GM12878 (cell line): ENCODE data around the gene EFCC1. TPM values are rescaled to one million over a fixed set of nuclear protein-coding genes. Genes with fewer than 3 reads are reported as not detected.

Source experiments
- ATAC-seq: fragments of 200-7000 bp; cut with Tn5 transposase; 3 replicates; pipeline ENCODE4 v1.9.1; 2020; ENCODE audit warnings: mild to moderate bottlenecking, moderate library complexity
- BruUV-seq: library from RNA; stranded (reverse); fragments of 400-500 nt; replicated peaks from 2 replicates; lab custom pipeline; 2021; lab: Mats Ljungman, UMichigan
- CTCF ChIA-PET: fragments of 300-600 bp; sonication (Branson Sonifier 250); formaldehyde crosslinking; extraction: SDS; loops from one replicate; lab custom pipeline; 2021; ENCODE audit warnings: inconsistent platforms; lab: Yijun Ruan, JAX
- POLR2A ChIA-PET: fragments of 350-600 bp; formaldehyde crosslinking; extraction: SDS; loops from one replicate; lab custom pipeline; 2021; ENCODE audit warnings: inconsistent platforms; lab: Charles Lee
- RAD21 ChIA-PET: fragments of 300-600 bp; sonication (Branson Sonifier 250); formaldehyde crosslinking; loops from one replicate; lab custom pipeline; 2023; ENCODE audit warnings: antibody characterized with exemption; ENCODE audit not compliant: unreplicated experiment; lab: Charles Lee
- SMC1A ChIA-PET: fragments of 300-600 bp; sonication (Branson Sonifier 250); formaldehyde crosslinking; loops from one replicate; lab custom pipeline; 2023; ENCODE audit not compliant: unreplicated experiment, uncharacterized antibody; lab: Charles Lee
- DNase-seq: peaks from one replicate; pipeline ENCODE4 v3.0.0-alpha.2; 2011; ENCODE audit warnings: low read depth, low spot score
- FAIRE-seq: peaks from 3 replicates; lab custom pipeline; 2011; peaks lifted over from hg19 to GRCh38; lab: Jason Lieb, UNC
- H2AFZ ChIP-seq: 2 replicates; pipeline ENCODE4 v1.6.0; 2011; ENCODE audit warnings: low read depth, low read length, control low read depth; ENCODE audit not compliant: control insufficient read depth
- H3K27ac ChIP-seq: 2 replicates; pipeline ENCODE4 v1.5.1; 2011; ENCODE audit warnings: control low read depth; ENCODE audit not compliant: control insufficient read depth, insufficient read depth
- H3K27me3 ChIP-seq, 2 experiments: replicated peaks in 1 of 2; 2 replicates each; pipeline versions ENCODE4 v1.6.0 to v1.6.1; 2011; ENCODE audit warnings: low read length in 1 of 2; ENCODE audit not compliant: control insufficient read depth in 2 of 2, insufficient read depth in 2 of 2
- H3K36me3 ChIP-seq, 2 experiments: 2 replicates each; pipeline ENCODE4 v1.5.1; 2011; ENCODE audit warnings: low read length in 1 of 2; ENCODE audit not compliant: control insufficient read depth in 2 of 2, insufficient read depth in 2 of 2
- H3K4me1 ChIP-seq: 2 replicates; pipeline ENCODE4 v1.6.1; 2011; ENCODE audit warnings: mild to moderate bottlenecking, low read length, moderate library complexity, mixed read lengths; ENCODE audit not compliant: control insufficient read depth, insufficient read depth
- H3K4me2 ChIP-seq: 2 replicates; pipeline ENCODE4 v1.6.0; 2011; ENCODE audit warnings: control low read depth; ENCODE audit not compliant: control insufficient read depth, insufficient read depth
- H3K4me3 ChIP-seq: fragments of 200-600 bp; sonication (generic); 2 replicates; pipeline ENCODE4 v1.5.1; 2016
- H3K79me2 ChIP-seq: 2 replicates; pipeline ENCODE4 v1.6.0; 2011; ENCODE audit warnings: low read length; ENCODE audit not compliant: control insufficient read depth, insufficient read depth
- H3K9ac ChIP-seq: 2 replicates; pipeline ENCODE4 v1.8.0; 2011; ENCODE audit warnings: low read length, control low read depth, mixed read lengths; ENCODE audit not compliant: control insufficient read depth, insufficient read depth
- H3K9me3 ChIP-seq: replicated peaks from 3 replicates; pipeline ENCODE4 v1.5.1; 2011; ENCODE audit warnings: mild to moderate bottlenecking, low read length; ENCODE audit not compliant: control insufficient read depth, insufficient read depth
- H4K20me1 ChIP-seq: 2 replicates; pipeline ENCODE4 v1.6.0; 2011; ENCODE audit not compliant: control insufficient read depth, insufficient read depth
- SREBF2 ChIP-seq: IDR thresholded peaks from 2 replicates; pipeline ENCODE4 v1.6.1; 2012; ENCODE audit warnings: mild to moderate bottlenecking, low read length
- WGBS: methylation state at CpG from one replicate; pipeline ENCODE4 v1.1.6; 2016; ENCODE audit warnings: low lambda C conversion rate; ENCODE audit not compliant: insufficient replicate concordance, insufficient coverage; ENCODE audit errors: missing lambda C conversion rate; 5-methylcytosine and 5-hydroxymethylcytosine counted together
- in situ Hi-C: fragments of 300-500 bp; cut with MboI; formaldehyde crosslinking; loops from 9 replicates; pipeline ENCODE4 v1.14.3; 2018; ENCODE audit warnings: mixed read lengths
- intact Hi-C: fragments of 100-400 bp; cut with micrococcal nuclease; formaldehyde crosslinking; loops from one replicate; pipeline ENCODE4 v1.14.2; 2022; ENCODE audit not compliant: unreplicated experiment
- polyA plus RNA-seq, 11 experiments: library from polyadenylated mRNA; depleted of rRNA in 4 of 11; unstranded in 6 of 11; stranded (reverse) in 5 of 11; fragments of >200 nt; fragmentation: Nextera tagmentation in 4 of 11; fragmentation: Illumina TruSeq in 1 of 11; extraction: Ambion mirVana in 4 of 11; extraction: Trizol in 1 of 11; gene quantifications; 1 replicate in 1 of 11; 2 replicates in 10 of 11; pipeline versions ENCODE4 v1.2.1 to v1.2.3, GENCODE V29; 2011 to 2016; ENCODE audit warnings: inconsistent platforms in 2 of 11, missing spikeins in 2 of 11, low read depth in 1 of 11
- total RNA-seq, 4 experiments: library from RNA; depleted of rRNA in 3 of 4; stranded (reverse); fragments of >200 nt in 3 of 4; fragmentation: Illumina TruSeq in 1 of 4; extraction: Trizol in 1 of 4; gene quantifications; 2 replicates each; pipeline versions ENCODE4 v1.2.1 to v1.2.3, GENCODE V29; 2013 to 2021
- TF ChIP-seq, protein P1 (sequence below): fragments of 450-650 bp; conservative IDR thresholded peaks from 2 replicates; pipeline ENCODE4 v1.6.1; 2017; ENCODE audit warnings: mild to moderate bottlenecking, moderate library complexity
- TF ChIP-seq, protein P2 (sequence below): fragments of 450-650 bp; formaldehyde crosslinking; IDR thresholded peaks from 2 replicates; pipeline ENCODE4 v1.5.0; 2022; ENCODE audit warnings: mild to moderate bottlenecking, missing genetic modification characterization

EFCC1 gene
- total and polyA plus RNA-seq, 10 of the 15 experiments (the other 5 are each of a cell fraction or from before 2014, with no cell fraction given), result not detected

DNA sequence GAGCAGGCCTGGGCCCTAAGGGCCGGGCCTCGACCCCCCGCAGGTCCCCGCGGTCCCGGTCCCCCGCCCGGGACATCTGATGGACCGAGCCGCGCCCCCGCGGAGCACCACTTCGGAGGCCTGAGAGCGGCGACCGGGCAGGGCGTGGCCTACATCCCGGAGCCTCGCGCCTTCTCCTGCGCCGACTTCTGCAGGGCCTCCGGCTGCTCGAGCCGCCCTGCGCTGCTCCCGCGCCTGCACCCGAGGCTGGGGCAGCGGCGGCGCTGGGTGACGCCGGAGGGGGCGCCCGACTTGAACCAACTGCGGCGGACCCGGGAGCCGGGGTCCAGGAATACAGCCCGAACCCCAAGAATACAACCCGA lies 44.6 kb downstream of the EFCC1 start (continued):
- TF ChIP-seq, protein P1, sequence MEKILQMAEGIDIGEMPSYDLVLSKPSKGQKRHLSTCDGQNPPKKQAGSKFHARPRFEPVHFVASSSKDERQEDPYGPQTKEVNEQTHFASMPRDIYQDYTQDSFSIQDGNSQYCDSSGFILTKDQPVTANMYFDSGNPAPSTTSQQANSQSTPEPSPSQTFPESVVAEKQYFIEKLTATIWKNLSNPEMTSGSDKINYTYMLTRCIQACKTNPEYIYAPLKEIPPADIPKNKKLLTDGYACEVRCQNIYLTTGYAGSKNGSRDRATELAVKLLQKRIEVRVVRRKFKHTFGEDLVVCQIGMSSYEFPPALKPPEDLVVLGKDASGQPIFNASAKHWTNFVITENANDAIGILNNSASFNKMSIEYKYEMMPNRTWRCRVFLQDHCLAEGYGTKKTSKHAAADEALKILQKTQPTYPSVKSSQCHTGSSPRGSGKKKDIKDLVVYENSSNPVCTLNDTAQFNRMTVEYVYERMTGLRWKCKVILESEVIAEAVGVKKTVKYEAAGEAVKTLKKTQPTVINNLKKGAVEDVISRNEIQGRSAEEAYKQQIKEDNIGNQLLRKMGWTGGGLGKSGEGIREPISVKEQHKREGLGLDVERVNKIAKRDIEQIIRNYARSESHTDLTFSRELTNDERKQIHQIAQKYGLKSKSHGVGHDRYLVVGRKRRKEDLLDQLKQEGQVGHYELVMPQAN, result no peak

GRCh38 chr3:129046037-129046731 lies 45.1 kb downstream of the EFCC1 start:
- H3K36me3 ChIP-seq, result no peaks in the 10 kb centered on the region
- H3K4me3 ChIP-seq, result no peak overlapping the region
- no peaks in the 10 kb centered on the region for H4K20me1 ChIP-seq
- no peak for FAIRE-seq
- 81% methylated on average over 33 of the region's 67 CpGs for WGBS
- BruUV-seq, result no TSS peak
- no peak for ATAC-seq
- CTCF ChIA-PET, result no interaction called here
- H3K4me1 ChIP-seq, result no peaks in the 10 kb centered on the region
- H3K27me3 ChIP-seq, result no peaks in the 10 kb centered on the region
- no peak overlapping the region for H3K4me2 ChIP-seq
- no peak for TF ChIP-seq SREBF2
- TF ChIP-seq, protein P2, sequence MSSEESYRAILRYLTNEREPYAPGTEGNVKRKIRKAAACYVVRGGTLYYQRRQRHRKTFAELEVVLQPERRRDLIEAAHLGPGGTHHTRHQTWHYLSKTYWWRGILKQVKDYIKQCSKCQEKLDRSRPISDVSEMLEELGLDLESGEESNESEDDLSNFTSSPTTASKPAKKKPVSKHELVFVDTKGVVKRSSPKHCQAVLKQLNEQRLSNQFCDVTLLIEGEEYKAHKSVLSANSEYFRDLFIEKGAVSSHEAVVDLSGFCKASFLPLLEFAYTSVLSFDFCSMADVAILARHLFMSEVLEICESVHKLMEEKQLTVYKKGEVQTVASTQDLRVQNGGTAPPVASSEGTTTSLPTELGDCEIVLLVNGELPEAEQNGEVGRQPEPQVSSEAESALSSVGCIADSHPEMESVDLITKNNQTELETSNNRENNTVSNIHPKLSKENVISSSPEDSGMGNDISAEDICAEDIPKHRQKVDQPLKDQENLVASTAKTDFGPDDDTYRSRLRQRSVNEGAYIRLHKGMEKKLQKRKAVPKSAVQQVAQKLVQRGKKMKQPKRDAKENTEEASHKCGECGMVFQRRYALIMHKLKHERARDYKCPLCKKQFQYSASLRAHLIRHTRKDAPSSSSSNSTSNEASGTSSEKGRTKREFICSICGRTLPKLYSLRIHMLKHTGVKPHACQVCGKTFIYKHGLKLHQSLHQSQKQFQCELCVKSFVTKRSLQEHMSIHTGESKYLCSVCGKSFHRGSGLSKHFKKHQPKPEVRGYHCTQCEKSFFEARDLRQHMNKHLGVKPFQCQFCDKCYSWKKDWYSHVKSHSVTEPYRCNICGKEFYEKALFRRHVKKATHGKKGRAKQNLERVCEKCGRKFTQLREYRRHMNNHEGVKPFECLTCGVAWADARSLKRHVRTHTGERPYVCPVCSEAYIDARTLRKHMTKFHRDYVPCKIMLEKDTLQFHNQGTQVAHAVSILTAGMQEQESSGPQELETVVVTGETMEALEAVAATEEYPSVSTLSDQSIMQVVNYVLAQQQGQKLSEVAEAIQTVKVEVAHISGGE (CRISPR knock-in tag), result no peak
- no peak overlapping the region for H2AFZ ChIP-seq
- H3K9me3 ChIP-seq, result no peaks in the 10 kb centered on the region; the same call in 2 of the 3 replicates
- POLR2A ChIA-PET, result no interaction called here
- SMC1A ChIA-PET, result no interaction called here
- no peaks in the 10 kb centered on the region for H3K79me2 ChIP-seq
- no peak for DNase-seq
- intact Hi-C loops (no loop called here), in situ Hi-C loops (no loop called here)
- H3K27ac ChIP-seq, result no peak overlapping the region
- no peak overlapping the region for H3K9ac ChIP-seq
- RAD21 ChIA-PET, result no interaction called here
